ENCODE measurements around the gene NUDT4.

NUDT4 gene

GRCh38 chr12:93338598-93338997, 39.1 kb upstream of the NUDT4 start:
- Histone ChIP-seq H3K79me1 (ENCODE audit: low read length) (no peaks in the 10 kb centered on the region), H3K36me3 (ENCODE audit: control insufficient read depth, insufficient read depth, low read length) (no peaks in the 10 kb centered on the region), H2BK15ac (replicated peaks; ENCODE audit: low read depth) (no peak overlapping the region), H2AK5ac (ENCODE audit: low read length) (no peak overlapping the region), H2BK5ac (ENCODE audit: low read length) (no peak overlapping the region), H3K4me3 (ENCODE audit: low read length) (no peak overlapping the region), H4K8ac (ENCODE audit: low read depth, low read length) (no peak overlapping the region), H3K79me2 (ENCODE audit: control insufficient read depth, insufficient read depth, low read length) (no peaks in the 10 kb centered on the region), H3K27ac (ENCODE audit: low read depth, low read length) (no peak overlapping the region), H4K5ac (ENCODE audit: low read length) (no peak overlapping the region), H3K4ac (ENCODE audit: low read depth, low read length) (no peak overlapping the region), H3K9ac (ENCODE audit: low read length) (no peak overlapping the region), H2BK120ac (ENCODE audit: low read depth, low read length) (no peak overlapping the region), H3K4me1 (ENCODE audit: control insufficient read depth, low read depth, low read length) (no peaks in the 10 kb centered on the region), H3K56ac (ENCODE audit: low read length) (no peak overlapping the region), H3K4me2 (ENCODE audit: low read length) (no peak overlapping the region), H3K27me3 (ENCODE audit: insufficient read depth, low read length, poor library complexity) (no peaks in the 10 kb centered on the region), H3K23ac (ENCODE audit: low read length) (no peak overlapping the region), H3K18ac (ENCODE audit: low read length) (no peak overlapping the region)
- no peak for DNase-seq
- WGBS (ENCODE audit: extremely low coverage, insufficient coverage, low lambda C conversion rate): no CpG with 5 or more reads among the region's 7 CpGs

- DNase-seq: no peak
- H3K4ac ChIP-seq (ENCODE audit: low read depth, low read length): no peak overlapping the region
- no peak overlapping the region for H3K4me3 ChIP-seq (ENCODE audit: low read length)
- H3K9ac ChIP-seq (ENCODE audit: low read length): no peak overlapping the region
- no peak overlapping the region for H4K8ac ChIP-seq (ENCODE audit: low read depth, low read length)
- H3K4me2 ChIP-seq (ENCODE audit: low read length): no peak overlapping the region
- H2BK120ac ChIP-seq (ENCODE audit: low read depth, low read length): no peak overlapping the region
- H3K27me3 ChIP-seq (ENCODE audit: insufficient read depth, low read length, poor library complexity): no peaks in the 10 kb centered on the region
- H3K79me2 ChIP-seq (ENCODE audit: control insufficient read depth, insufficient read depth, low read length): no peaks in the 10 kb centered on the region
- H3K23ac ChIP-seq (ENCODE audit: low read length): no peak overlapping the region
- no peak overlapping the region for H3K27ac ChIP-seq (ENCODE audit: low read depth, low read length)
- H3K79me1 ChIP-seq (ENCODE audit: low read length): no peaks in the 10 kb centered on the region
- no peak overlapping the region for H4K5ac ChIP-seq (ENCODE audit: low read length)
- H2AK5ac ChIP-seq (ENCODE audit: low read length): no peak overlapping the region
- WGBS (ENCODE audit: extremely low coverage, insufficient coverage, low lambda C conversion rate): no CpG with 5 or more reads among the region's 4 CpGs
- H3K56ac ChIP-seq (ENCODE audit: low read length): no peak overlapping the region
- no peak overlapping the region for H2BK5ac ChIP-seq (ENCODE audit: low read length)
- no peaks in the 10 kb centered on the region for H3K4me1 ChIP-seq (ENCODE audit: control insufficient read depth, low read depth, low read length)
- H2BK15ac ChIP-seq (replicated peaks; ENCODE audit: low read depth): no peak overlapping the region
- H3K36me3 ChIP-seq (ENCODE audit: control insufficient read depth, insufficient read depth, low read length): no peaks in the 10 kb centered on the region
- no peak overlapping the region for H3K18ac ChIP-seq (ENCODE audit: low read length)
Observed at GRCh38 chr12:93339695-93340094, 38.0 kb upstream of the NUDT4 start.

GRCh38 chr12:93341409-93342049, 36.2 kb upstream of the NUDT4 start:
- no peak overlapping the region for H2AK5ac ChIP-seq (ENCODE audit: low read length)
- no peak overlapping the region for H4K8ac ChIP-seq (ENCODE audit: low read depth, low read length)
- H3K4me2 ChIP-seq (ENCODE audit: low read length): no peak overlapping the region
- H3K9ac ChIP-seq (ENCODE audit: low read length): no peak overlapping the region
- H2BK120ac ChIP-seq (ENCODE audit: low read depth, low read length): no peak overlapping the region
- no peak overlapping the region for H3K27ac ChIP-seq (ENCODE audit: low read depth, low read length)
- H3K27me3 ChIP-seq (ENCODE audit: insufficient read depth, low read length, poor library complexity): no peaks in the 10 kb centered on the region
- H3K79me1 ChIP-seq (ENCODE audit: low read length): no peaks in the 10 kb centered on the region
- H3K36me3 ChIP-seq (ENCODE audit: control insufficient read depth, insufficient read depth, low read length): no peaks in the 10 kb centered on the region
- no peak overlapping the region for H3K4me3 ChIP-seq (ENCODE audit: low read length)
- H4K5ac ChIP-seq (ENCODE audit: low read length): no peak overlapping the region
- H3K79me2 ChIP-seq (ENCODE audit: control insufficient read depth, insufficient read depth, low read length): no peaks in the 10 kb centered on the region
- WGBS (ENCODE audit: extremely low coverage, insufficient coverage, low lambda C conversion rate): no CpG with 5 or more reads among the region's 3 CpGs
- H3K18ac ChIP-seq (ENCODE audit: low read length): no peak overlapping the region
- DNase-seq: no peak
- no peak overlapping the region for H2BK5ac ChIP-seq (ENCODE audit: low read length)
- no peak overlapping the region for H2BK15ac ChIP-seq (replicated peaks; ENCODE audit: low read depth)
- H3K4me1 ChIP-seq (ENCODE audit: control insufficient read depth, low read depth, low read length): no peaks in the 10 kb centered on the region
- no peak overlapping the region for H3K23ac ChIP-seq (ENCODE audit: low read length)
- no peak overlapping the region for H3K56ac ChIP-seq (ENCODE audit: low read length)
- no peak overlapping the region for H3K4ac ChIP-seq (ENCODE audit: low read depth, low read length)

- Histone ChIP-seq H3K27ac (ENCODE audit: low read depth, low read length) (no peak overlapping the region), H3K56ac (ENCODE audit: low read length) (no peak overlapping the region), H2BK5ac (ENCODE audit: low read length) (no peak overlapping the region), H2BK15ac (replicated peaks; ENCODE audit: low read depth) (no peak overlapping the region), H3K79me1 (ENCODE audit: low read length) (no peaks in the 10 kb centered on the region), H3K23ac (ENCODE audit: low read length) (no peak overlapping the region), H3K4me3 (ENCODE audit: low read length) (no peak overlapping the region), H3K9ac (ENCODE audit: low read length) (no peak overlapping the region), H3K4me2 (ENCODE audit: low read length) (no peak overlapping the region), H3K36me3 (ENCODE audit: control insufficient read depth, insufficient read depth, low read length) (no peaks in the 10 kb centered on the region), H2AK5ac (ENCODE audit: low read length) (no peak overlapping the region), H3K27me3 (ENCODE audit: insufficient read depth, low read length, poor library complexity) (no peaks in the 10 kb centered on the region), H2BK120ac (ENCODE audit: low read depth, low read length) (no peak overlapping the region), H3K4me1 (ENCODE audit: control insufficient read depth, low read depth, low read length) (no peaks in the 10 kb centered on the region), H3K79me2 (ENCODE audit: control insufficient read depth, insufficient read depth, low read length) (no peaks in the 10 kb centered on the region), H3K18ac (ENCODE audit: low read length) (no peak overlapping the region), H4K5ac (ENCODE audit: low read length) (no peak overlapping the region), H3K4ac (ENCODE audit: low read depth, low read length) (no peak overlapping the region), H4K8ac (ENCODE audit: low read depth, low read length) (no peak overlapping the region)
- no CpG with 5 or more reads among the region's 8 CpGs for WGBS (ENCODE audit: extremely low coverage, insufficient coverage, low lambda C conversion rate)
- no peak for DNase-seq
Observed at GRCh38 chr12:93347054-93347785, 30.5 kb upstream of the NUDT4 start.

- Histone ChIP-seq H3K23ac (ENCODE audit: low read length) (no peak overlapping the region), H2BK15ac (replicated peaks; ENCODE audit: low read depth) (no peak overlapping the region), H3K79me2 (ENCODE audit: control insufficient read depth, insufficient read depth, low read length) (no peaks in the 10 kb centered on the region), H3K79me1 (ENCODE audit: low read length) (no peaks in the 10 kb centered on the region), H3K4ac (ENCODE audit: low read depth, low read length) (no peak overlapping the region), H3K27ac (ENCODE audit: low read depth, low read length) (no peak overlapping the region), H2BK5ac (ENCODE audit: low read length) (no peak overlapping the region), H3K56ac (ENCODE audit: low read length) (no peak overlapping the region), H3K18ac (ENCODE audit: low read length) (no peak overlapping the region), H4K5ac (ENCODE audit: low read length) (no peak overlapping the region), H4K8ac (ENCODE audit: low read depth, low read length) (no peak overlapping the region), H3K4me1 (ENCODE audit: control insufficient read depth, low read depth, low read length) (no peaks in the 10 kb centered on the region), H2BK120ac (ENCODE audit: low read depth, low read length) (no peak overlapping the region), H3K36me3 (ENCODE audit: control insufficient read depth, insufficient read depth, low read length) (no peaks in the 10 kb centered on the region), H3K4me3 (ENCODE audit: low read length) (no peak overlapping the region), H3K27me3 (ENCODE audit: insufficient read depth, low read length, poor library complexity) (no peaks in the 10 kb centered on the region), H3K4me2 (ENCODE audit: low read length) (no peak overlapping the region), H2AK5ac (ENCODE audit: low read length) (no peak overlapping the region), H3K9ac (ENCODE audit: low read length) (no peak overlapping the region)
- DNase-seq: no peak
- WGBS (ENCODE audit: extremely low coverage, insufficient coverage, low lambda C conversion rate): no CpG with 5 or more reads among the region's 10 CpGs
Observed at GRCh38 chr12:93348575-93349435, 28.9 kb upstream of the NUDT4 start.

Measured in mesendoderm (in vitro differentiated cells).